ENCODE data around the gene METTL2B. TPM values are rescaled to one million over a fixed set of nuclear protein-coding genes. Genes with fewer than 3 reads are reported as not detected.
"Not testable (repeated sequence)": the region's sequence is repeated elsewhere in the genome, so short reads cannot be mapped to it uniquely, and the experiment has no call there.

The METTL2B gene
- total RNA-seq, 2 donors from 2014 or later, result 31.1 to 34.1 TPM

DNA sequence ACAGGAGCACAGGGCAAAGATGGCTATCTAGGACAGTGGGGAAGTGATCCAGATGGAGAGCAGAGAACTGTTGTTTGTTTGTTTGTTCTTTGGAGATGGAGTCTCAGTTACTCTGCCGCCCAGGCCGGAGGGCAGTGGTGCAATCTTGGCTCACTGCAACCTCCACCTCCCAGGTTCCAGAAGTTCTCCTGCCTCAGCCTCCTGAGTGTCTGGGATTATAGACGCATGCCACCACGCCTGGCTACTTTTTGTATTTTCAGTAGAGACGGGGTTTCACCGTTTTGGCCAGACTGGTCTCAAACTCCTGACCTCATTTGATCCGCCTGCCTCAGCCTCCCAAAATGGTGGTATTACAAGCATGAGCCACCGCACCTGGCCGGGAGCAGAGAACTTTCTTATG lies 20.9 kb downstream of the METTL2B start:
- peaks cover 0 to 9% of the 10 kb centered on the region in 2 donors for H3K36me3 Mint-ChIP-seq
- ATAC-seq (no peak), DNase-seq (ENCODE audit: low spot score in 2 of 2) (no peak)
- H3K27ac Mint-ChIP-seq, result no peak overlapping the region
- H3K9me3 Mint-ChIP-seq, result no peaks in the 10 kb centered on the region

DNA sequence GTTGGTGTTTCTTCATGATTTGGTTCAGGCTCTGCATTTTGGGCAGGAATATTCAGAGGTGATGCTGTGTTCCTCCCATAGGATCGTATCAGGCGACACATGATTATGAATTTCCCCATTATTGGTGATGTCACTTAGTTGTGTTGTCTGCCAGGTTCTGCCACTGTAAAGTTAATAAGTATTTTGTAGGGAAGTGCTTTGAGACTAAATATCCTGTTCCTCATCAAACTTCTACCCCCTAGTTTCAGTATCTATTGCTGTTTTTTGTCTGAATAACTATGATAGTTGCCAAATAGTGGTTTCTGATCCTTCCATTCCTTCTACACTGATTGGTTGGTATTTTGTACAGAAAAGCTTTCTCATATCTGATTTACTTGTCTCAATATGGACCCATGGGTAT lies 28.9 kb downstream of the METTL2B start:
- not testable (repeated sequence) for H3K9me3 Mint-ChIP-seq; H3K36me3 Mint-ChIP-seq; H3K27ac Mint-ChIP-seq; DNase-seq (ENCODE audit: low spot score in 2 of 2); ATAC-seq

DNA sequence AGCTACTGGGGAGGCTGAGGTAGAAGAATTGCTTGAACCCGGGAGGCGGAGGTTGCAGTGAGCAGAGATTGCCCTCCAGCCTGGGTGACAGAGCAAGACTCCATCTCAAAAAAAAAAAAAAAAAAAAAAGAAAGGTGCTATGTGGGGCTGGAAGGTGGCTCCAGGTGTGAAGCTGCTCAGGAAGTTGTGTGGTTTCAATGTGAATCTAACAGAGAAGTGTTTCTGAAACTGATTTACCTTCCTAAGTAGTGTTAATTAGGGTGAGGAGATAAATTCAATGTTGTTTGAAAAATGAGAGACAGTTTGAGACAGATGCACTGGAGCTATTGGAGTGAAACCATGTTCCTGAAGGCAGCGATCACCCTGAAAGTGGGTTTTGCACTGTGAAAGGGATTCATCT lies 30.3 kb downstream of the METTL2B start:
- not testable (repeated sequence) for H3K36me3 Mint-ChIP-seq; H3K9me3 Mint-ChIP-seq; DNase-seq (ENCODE audit: low spot score in 2 of 2)
- H3K27ac Mint-ChIP-seq, result peak overlapping the region in 1 of 2 donors; percentile 82
- peak in 1 of 2 donors; percentile 32 for ATAC-seq

DNA sequence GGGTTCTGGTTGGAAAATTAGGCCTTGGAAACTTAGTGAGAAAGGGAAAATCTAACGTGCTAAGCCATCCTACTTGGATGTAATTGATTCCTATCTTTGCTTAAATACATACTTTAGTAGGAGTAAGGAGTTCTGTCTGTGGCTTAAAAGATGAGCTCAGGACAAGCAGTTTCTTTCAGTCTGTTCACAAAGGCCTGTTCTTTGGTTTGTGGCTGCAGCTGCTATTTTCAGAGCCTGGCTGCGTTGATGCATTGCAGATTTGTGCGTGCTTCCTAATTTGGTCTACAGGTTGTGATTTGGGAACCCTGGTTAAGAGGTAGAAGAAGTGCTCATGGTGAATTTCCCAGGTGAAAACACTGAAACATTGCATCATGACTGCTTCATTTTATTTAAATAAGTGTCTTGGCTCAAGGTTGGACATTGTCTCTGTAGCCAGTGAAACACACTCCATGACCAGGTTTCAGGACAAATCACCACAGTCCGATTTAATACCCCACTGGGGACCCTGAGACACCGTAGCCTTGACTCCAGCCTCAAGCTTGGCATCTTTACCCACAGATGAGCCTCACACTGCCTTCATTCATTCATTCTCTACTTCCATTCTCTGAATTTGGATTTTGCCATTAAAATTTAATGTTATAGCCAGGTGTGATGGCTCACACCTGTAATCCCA lies 30.9 kb downstream of the METTL2B start:
- not testable (repeated sequence) for H3K9me3 Mint-ChIP-seq; H3K27ac Mint-ChIP-seq; DNase-seq (ENCODE audit: low spot score in 2 of 2); H3K36me3 Mint-ChIP-seq; ATAC-seq

DNA sequence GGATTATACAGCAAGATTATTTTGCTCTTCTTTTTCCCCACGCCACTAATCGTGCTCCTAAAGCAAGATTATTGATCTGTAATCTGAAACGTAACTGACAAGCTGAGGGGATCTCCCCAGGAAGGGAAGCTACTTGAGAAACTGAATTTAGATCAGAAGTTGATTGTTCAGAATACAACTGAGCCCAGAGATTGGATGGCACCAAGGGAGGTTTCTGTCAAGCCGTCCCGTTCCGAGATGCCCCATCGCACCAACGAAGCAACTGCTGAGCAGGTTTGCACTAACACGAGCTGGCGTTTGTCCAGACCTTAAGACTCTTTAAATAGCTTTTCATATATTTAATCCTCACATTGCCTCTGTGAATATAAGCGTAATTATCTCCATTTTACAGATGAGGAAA lies 35.1 kb downstream of the METTL2B start:
- ATAC-seq, result not testable (repeated sequence)

DNA sequence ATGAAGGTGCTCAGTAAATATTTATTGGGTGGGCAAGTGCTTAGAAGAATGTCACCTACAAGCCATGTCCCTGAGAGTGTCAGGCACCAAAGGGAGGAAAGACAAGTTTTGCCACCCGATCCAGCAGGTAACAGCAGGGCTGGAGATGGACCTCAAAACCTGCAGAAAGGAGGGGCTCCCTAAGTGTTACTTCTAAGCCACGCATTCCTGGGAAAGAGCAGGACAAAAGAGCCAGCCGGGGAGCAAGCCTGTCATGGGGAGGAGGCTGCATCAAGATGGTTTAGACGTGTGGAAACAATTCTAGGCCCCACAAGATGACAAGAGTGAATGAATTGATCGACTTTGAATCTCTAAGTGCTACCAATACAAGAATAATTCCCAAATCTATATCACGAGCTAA lies 38.7 kb downstream of the METTL2B start:
- not testable (repeated sequence) for H3K36me3 Mint-ChIP-seq; ATAC-seq; DNase-seq (ENCODE audit: low spot score in 2 of 2); H3K9me3 Mint-ChIP-seq; H3K27ac Mint-ChIP-seq

More for the DNA sequence above, 35.1 kb downstream of the METTL2B start:
- not testable (repeated sequence) for H3K27ac Mint-ChIP-seq; H3K36me3 Mint-ChIP-seq; DNase-seq (ENCODE audit: low spot score in 2 of 2); H3K9me3 Mint-ChIP-seq

DNA sequence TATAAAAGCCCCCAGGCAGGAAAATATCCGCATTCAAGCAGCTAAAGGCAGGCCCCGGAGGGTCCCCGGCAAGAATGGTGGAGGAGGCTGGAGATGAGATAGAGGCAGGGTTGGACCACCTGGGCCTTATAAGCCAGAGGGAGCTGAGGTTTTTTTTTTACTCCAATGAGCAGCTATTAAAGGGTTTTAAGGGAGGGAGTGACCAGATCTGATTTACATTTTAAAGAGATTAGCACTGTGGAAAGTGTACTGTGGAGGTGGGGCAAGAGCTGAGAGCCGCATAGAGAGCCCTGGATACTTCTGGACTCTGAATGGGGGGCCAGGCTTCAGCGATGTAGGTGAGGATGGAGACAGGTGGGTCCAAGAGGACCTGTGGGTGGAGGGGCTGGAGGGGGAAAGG lies 40.5 kb downstream of the METTL2B start:
- not testable (repeated sequence) for H3K9me3 Mint-ChIP-seq; DNase-seq (ENCODE audit: low spot score in 2 of 2); ATAC-seq; H3K36me3 Mint-ChIP-seq
- peak overlapping the region; percentile 22 to 68 for H3K27ac Mint-ChIP-seq

DNA sequence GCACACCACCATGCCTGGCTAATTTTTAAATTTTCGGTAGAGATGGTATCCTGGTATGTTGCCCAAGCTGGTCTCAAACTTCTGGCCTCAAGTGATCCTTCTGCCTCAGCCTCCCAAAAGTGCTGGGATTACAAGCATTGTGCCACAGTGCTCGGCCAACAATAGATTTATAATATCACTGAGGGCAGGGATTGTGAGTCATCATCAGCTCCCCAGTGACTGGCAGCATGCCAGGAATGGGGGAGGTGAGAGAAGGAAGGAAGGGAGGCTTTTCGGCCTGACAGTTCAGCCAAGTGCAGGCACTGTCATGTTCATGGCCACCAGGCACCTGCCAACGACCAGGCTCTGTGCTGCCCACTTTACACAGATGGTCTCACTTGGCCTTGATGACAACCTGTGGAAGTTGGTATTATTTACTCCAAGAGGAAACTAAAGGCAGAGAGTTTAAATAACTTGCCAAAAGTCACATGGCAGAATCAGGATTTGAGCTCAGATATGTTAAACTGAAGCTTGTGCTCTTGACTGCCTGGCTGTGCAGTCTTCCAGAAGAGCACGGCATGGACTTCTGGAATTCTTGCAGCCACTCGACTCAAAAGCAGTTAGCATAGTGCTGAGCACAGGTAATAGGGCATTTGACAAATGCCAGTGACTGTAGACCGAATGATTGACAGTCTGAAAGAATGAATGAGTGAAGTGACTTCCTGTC lies 46.8 kb downstream of the METTL2B start:
- not testable (repeated sequence) for H3K36me3 Mint-ChIP-seq, H3K9me3 Mint-ChIP-seq
- peak; percentile 68 to 78 for DNase-seq (ENCODE audit: low spot score in 2 of 2)
- peak; percentile 81 to 86 for ATAC-seq
- H3K27ac Mint-ChIP-seq, result peak overlapping the region in 1 of 2 donors; percentile 93

DNA sequence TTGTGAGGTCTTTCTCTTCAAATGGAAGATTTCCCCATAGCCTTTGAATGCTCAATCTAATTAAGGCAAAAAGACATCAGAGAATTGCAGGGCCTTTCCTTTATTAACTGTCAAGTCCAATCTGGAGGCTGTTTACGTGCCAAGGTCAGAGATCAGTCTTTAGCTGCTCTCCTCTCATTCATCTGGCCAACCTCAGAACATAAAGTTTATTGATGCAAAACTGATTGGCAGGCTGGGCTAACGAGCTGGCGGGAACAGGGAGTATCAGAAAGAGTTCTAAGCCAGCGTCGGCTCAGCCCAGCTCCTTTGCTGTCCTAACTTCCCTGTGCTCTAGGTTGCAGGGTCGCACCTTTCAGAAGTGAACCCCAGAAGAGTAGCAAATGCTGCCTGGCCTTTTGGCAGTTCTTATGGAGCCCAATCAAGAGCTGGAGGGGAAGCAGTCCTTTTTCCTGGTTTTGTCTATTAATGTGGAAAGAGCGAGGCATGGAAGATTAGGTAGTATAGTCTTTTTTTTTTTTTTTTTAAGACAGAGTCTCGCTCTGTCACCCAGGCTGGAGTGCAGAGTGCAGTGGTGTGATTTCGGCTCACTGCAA lies 47.5 kb downstream of the METTL2B start:
- H3K9me3 Mint-ChIP-seq; DNase-seq (ENCODE audit: low spot score in 2 of 2); H3K36me3 Mint-ChIP-seq; ATAC-seq: not testable (repeated sequence)
- peak overlapping the region in 1 of 2 donors; percentile 90 for H3K27ac Mint-ChIP-seq

- H3K27ac Mint-ChIP-seq, result peak overlapping the region in 1 of 2 donors; percentile 19
- not testable (repeated sequence) for H3K36me3 Mint-ChIP-seq; DNase-seq (ENCODE audit: low spot score in 2 of 2); H3K9me3 Mint-ChIP-seq; ATAC-seq
Observed at GRCh38 chr7:128525584-128525983, 49.0 kb downstream of the METTL2B start.

- not testable (repeated sequence) for H3K36me3 Mint-ChIP-seq; DNase-seq (ENCODE audit: low spot score in 2 of 2); ATAC-seq; H3K27ac Mint-ChIP-seq; H3K9me3 Mint-ChIP-seq
Observed at GRCh38 chr7:128526062-128526466, 49.5 kb downstream of the METTL2B start.

DNA sequence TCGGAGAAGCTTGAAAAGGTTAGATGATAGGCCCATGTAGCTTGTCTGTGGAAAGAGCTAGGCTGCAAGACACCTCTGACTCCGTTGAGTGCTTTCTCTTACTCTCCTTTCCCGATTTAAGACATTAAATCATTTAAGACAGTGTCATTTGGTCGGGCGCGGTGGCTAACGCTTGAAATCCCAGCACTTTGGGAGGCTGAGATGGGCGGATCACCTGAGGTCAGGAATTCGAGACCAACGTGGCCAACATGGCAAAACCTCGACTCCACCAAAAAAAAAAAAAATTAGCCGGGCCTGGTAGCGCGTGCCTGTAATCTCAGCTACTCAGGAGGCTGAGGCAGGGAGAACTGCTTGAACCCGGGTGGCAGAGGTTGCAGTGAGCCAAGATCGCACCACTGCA lies 52.6 kb downstream of the METTL2B start:
- ATAC-seq; H3K27ac Mint-ChIP-seq; DNase-seq (ENCODE audit: low spot score in 2 of 2); H3K9me3 Mint-ChIP-seq: not testable (repeated sequence)
- peaks cover 10 to 14% of the 10 kb centered on the region in 2 donors for H3K36me3 Mint-ChIP-seq

DNA sequence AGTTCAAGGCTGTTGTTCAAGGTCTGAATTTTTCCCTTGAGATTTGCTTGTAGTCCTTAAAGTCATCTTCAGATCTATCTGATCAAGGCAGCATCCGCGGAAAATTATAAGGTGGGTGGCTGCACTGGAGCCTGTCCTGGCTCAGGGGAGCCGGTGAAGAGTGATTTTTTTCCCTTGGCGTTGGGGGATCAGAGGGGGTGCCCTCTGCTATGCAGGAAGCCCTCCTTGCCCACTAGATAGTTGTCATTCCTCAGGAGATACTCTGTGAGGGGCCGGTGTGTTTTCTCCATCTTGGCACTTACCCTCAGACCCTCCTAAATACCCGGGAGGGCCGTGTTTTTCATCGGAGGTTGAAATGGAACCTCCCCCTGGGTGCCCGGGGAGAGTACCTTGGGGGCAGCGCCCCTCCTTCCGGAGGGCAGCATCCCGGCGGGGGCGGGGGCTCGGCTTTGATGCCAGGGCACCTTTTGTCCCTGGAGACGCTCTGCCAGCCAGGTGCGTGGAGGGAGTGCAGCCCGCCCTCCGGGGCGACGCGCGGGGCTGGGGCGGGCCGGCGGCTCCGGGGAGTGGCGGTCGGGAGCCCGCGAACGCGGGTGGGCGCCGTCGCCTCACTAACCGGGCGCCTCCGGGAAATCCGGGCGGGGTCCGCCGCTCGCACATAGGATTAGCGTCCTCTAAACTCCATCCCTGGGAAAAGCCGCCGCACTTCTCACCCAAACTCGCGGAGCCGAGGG lies 53.7 kb downstream of the METTL2B start:
- DNase-seq (ENCODE audit: low spot score in 2 of 2) (peak; percentile 29 to 57), ATAC-seq (peak; percentile 12)
- Mint-ChIP-seq H3K27ac (peak overlapping the region; percentile 32 to 93), H3K36me3 (peaks cover 10 to 20% of the 10 kb centered on the region in 2 donors)
- H3K9me3 Mint-ChIP-seq, result not testable (repeated sequence)

- Mint-ChIP-seq H3K9me3 (no peaks in the 10 kb centered on the region), H3K36me3 (peaks cover 10 to 21% of the 10 kb centered on the region in 2 donors), H3K27ac (no peak overlapping the region)
- no peak for ATAC-seq
- DNase-seq (ENCODE audit: low spot score in 2 of 2), result no peak
Observed at GRCh38 chr7:128530855-128531104, 54.2 kb downstream of the METTL2B start.

DNA sequence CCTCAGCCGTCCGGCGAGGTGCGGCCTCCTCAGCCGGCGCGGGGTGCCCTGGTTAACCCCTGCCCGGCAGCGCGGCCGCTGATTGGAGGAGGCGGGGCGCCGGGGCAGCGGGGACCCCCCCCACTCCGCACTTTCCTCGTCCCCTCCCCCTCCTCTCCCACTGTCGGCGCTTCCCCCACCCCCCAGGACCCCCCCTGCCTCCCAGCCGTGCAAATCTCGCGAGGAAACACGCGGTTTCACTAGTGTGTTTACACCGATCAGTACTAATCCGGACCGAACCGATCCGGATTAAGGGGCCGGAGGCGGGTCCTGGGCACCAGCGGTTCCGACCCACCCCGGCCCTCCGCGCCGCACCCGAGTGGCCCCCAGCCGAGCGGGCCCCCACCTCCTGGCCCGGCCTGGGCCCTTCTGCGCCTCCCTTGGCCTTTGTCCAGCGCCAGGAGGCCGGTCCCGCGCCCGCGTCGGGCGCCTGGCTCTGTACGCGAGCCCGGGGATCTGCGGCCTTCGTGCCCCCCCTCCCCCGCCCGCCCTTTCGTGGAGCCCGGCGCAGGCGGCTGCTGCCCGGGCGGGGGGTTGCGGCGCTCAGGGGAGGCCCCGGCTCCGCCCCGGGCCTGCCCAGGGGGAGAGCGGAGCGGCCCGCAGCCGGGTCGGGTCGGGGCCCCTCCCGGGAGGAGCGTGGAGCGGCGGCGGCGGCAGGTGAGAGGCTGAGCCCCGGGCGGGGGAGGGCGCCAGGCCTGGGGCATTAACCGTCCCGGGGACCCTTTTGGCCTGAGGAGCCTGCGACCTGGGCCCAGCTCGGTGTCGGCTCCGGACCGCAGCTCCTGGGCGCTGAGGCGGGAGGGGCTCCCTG lies 54.8 kb downstream of the METTL2B start:
- peak; percentile 81 to 86 for DNase-seq (ENCODE audit: low spot score in 2 of 2)
- not testable (repeated sequence) for H3K9me3 Mint-ChIP-seq
- peak overlapping the region in 1 of 2 donors; percentile 93 for H3K27ac Mint-ChIP-seq

DNA sequence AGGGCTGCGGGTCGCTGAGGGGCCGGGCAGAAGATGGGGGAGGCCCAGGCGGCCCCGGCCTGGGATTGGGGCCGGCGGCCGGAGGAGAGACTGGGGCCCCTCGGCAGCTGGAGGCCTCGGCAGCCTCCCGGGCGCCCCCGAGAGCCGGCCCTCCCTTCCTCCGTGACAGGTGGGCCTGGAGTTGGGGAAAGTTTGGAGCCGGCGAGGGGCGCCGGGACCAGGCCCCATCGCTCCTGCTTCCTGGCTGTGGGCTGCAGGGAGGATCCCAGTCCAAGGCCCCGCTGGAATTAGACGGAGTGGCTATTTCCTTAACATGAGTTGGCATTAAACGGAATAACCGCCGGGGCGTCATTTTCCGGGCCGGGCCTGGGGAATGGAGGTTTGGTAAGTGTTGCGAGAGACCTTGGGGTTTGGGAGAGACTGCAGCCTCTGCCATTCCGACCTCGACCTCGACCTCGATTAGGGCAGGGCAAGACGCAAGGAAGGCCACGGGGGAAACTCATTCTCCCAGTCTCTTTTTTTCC lies 55.5 kb downstream of the METTL2B start:
- peak; percentile 41 to 69 for DNase-seq (ENCODE audit: low spot score in 2 of 2)
- peak in 1 of 2 donors; percentile 11 for ATAC-seq
- Mint-ChIP-seq H3K27ac (peak overlapping the region; percentile 93 to 96), H3K36me3 (peaks cover 10 to 21% of the 10 kb centered on the region in 2 donors)
- H3K9me3 Mint-ChIP-seq, result not testable (repeated sequence)

More for the DNA sequence above, 54.8 kb downstream of the METTL2B start:
- H3K36me3 Mint-ChIP-seq, result peaks cover 10 to 21% of the 10 kb centered on the region in 2 donors
- ATAC-seq, result peak; percentile 82 to 90
